ENCODE results near the gene GNA15.

DNA sequence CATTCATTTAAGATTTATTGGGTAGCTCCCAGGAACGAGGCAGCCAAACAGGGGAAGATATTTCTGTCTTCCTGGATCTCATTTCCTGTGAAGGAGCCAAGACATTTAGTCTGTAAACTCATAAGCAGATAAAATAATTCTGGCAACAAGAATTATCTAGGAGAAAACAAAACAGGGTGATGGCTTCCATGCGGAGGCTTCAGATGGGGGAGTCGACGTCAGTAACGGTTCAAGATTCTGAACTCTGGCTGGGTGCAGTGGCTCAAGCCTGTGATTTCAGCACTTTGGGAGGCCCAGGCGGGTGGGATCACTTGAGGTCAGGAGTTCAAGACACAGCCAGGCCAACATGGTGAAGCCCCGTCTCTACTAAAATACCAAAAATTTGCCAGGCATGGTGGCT, 1.3 kb downstream of the GNA15 start:
- TF ChIP-seq EZH2 (IDR thresholded peaks at IDR 0.05; ENCODE audit: borderline replicate concordance, low read length) = no peak
- TF ChIP-seq, protein P1, sequence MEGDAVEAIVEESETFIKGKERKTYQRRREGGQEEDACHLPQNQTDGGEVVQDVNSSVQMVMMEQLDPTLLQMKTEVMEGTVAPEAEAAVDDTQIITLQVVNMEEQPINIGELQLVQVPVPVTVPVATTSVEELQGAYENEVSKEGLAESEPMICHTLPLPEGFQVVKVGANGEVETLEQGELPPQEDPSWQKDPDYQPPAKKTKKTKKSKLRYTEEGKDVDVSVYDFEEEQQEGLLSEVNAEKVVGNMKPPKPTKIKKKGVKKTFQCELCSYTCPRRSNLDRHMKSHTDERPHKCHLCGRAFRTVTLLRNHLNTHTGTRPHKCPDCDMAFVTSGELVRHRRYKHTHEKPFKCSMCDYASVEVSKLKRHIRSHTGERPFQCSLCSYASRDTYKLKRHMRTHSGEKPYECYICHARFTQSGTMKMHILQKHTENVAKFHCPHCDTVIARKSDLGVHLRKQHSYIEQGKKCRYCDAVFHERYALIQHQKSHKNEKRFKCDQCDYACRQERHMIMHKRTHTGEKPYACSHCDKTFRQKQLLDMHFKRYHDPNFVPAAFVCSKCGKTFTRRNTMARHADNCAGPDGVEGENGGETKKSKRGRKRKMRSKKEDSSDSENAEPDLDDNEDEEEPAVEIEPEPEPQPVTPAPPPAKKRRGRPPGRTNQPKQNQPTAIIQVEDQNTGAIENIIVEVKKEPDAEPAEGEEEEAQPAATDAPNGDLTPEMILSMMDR (IDR thresholded peaks at IDR 0.05; ENCODE audit: low read length) = no peak
